B cell (primary cell): ENCODE data around the gene SPAG5. TPM values are rescaled to one million over a fixed set of nuclear protein-coding genes. Genes with fewer than 3 reads are reported as not detected.
A peak's percentile ranks its signal among the peaks of the same experiment; 100 is the strongest.

Experiments used
- ATAC-seq: fragments of 200-7000 bp; cut with Tn5 transposase; one replicate; pipeline ENCODE4 v1.10.0; 2021; ENCODE audit warnings: low read depth, mild to moderate bottlenecking, moderate number of reproducible peaks, moderate library complexity
- CTCF ChIA-PET: fragments of 350-600 bp; sonication (Branson Sonifier 250); formaldehyde crosslinking; loops from one replicate; lab custom pipeline; 2021; ENCODE audit warnings: antibody characterized with exemption, inconsistent platforms; lab: Charles Lee
- POLR2A ChIA-PET: fragments of 350-600 bp; sonication (Branson Sonifier 250); formaldehyde crosslinking; loops from one replicate; lab custom pipeline; 2021; ENCODE audit warnings: antibody characterized with exemption; lab: Charles Lee
- DNase-seq: peaks from one replicate; pipeline ENCODE4 v3.0.0; 2013
- H2AFZ ChIP-seq: 2 replicates; pipeline ENCODE4 v1.6.1; 2012; ENCODE audit warnings: mild to moderate bottlenecking, low read depth, low read length; ENCODE audit not compliant: insufficient read depth, poor library complexity, severe bottlenecking
- H3K27ac ChIP-seq, 2 donors: 1 replicate in 1 of 2; 2 replicates in 1 of 2; pipeline ENCODE4 v1.5.1; 2012 to 2013; ENCODE audit warnings: low read length in 2 of 2, mild to moderate bottlenecking in 2 of 2, moderate library complexity in 1 of 2
- H3K27me3 ChIP-seq, 4 experiments: fragments of 200-600 bp in 1 of 4; sonication (generic) in 1 of 4; replicated peaks in 1 of 4; 1 replicate in 2 of 4; 2 replicates in 2 of 4; pipeline versions ENCODE4 v1.6.1 to v1.7.0; 2013 to 2016; ENCODE audit warnings: low read length in 3 of 4, mild to moderate bottlenecking in 2 of 4, mixed read lengths in 1 of 4, moderate library complexity in 1 of 4; ENCODE audit not compliant: insufficient read depth in 4 of 4, control insufficient read depth in 3 of 4; ENCODE audit errors: control extremely low read depth in 1 of 4
- H3K36me3 ChIP-seq, 2 experiments: replicated peaks in 1 of 2; 1 replicate in 1 of 2; 2 replicates in 1 of 2; pipeline versions ENCODE4 v1.6.1 to v1.7.1; 2013; ENCODE audit warnings: low read length in 1 of 2; ENCODE audit not compliant: insufficient read depth in 2 of 2, control insufficient read depth in 1 of 2; ENCODE audit errors: control extremely low read depth in 1 of 2, extremely low read depth in 1 of 2
- H3K4me1 ChIP-seq, 2 donors: fragments of 200-600 bp in 1 of 2; sonication (generic) in 1 of 2; 1 replicate in 1 of 2; 2 replicates in 1 of 2; pipeline versions ENCODE4 v1.5.1 to v1.6.1; 2013 to 2017; ENCODE audit warnings: low read length in 2 of 2; ENCODE audit not compliant: control insufficient read depth in 2 of 2, insufficient read depth in 2 of 2
- H3K4me2 ChIP-seq: replicated peaks from 2 replicates; pipeline ENCODE3; 2012; ENCODE audit warnings: mild to moderate bottlenecking, low read depth, low read length; ENCODE audit not compliant: poor library complexity, severe bottlenecking
- H3K4me3 ChIP-seq, 5 experiments: fragments of 200-600 bp in 1 of 5; sonication (generic) in 1 of 5; 1 replicate in 3 of 5; 2 replicates in 2 of 5; pipeline versions ENCODE4 v1.5.1 to v1.7.0; 2011 to 2016; ENCODE audit warnings: low read length in 4 of 5, mild to moderate bottlenecking in 4 of 5, low read depth in 2 of 5, control low read depth in 1 of 5, moderate library complexity in 1 of 5; ENCODE audit not compliant: insufficient read depth in 1 of 5; ENCODE audit errors: control extremely low read depth in 1 of 5, extremely low read depth in 1 of 5
- H3K79me2 ChIP-seq: fragments of 200-600 bp; sonication (generic); one replicate; pipeline ENCODE4 v1.6.0; 2016; ENCODE audit warnings: low read length; ENCODE audit not compliant: control insufficient read depth, insufficient read depth
- H3K9ac ChIP-seq: fragments of 200-600 bp; sonication (generic); 2 replicates; pipeline ENCODE4 v1.6.1; 2017; ENCODE audit warnings: mild to moderate bottlenecking, low read length, moderate library complexity
- H3K9me3 ChIP-seq, 3 donors: one replicate each; pipeline versions ENCODE4 v1.6.1 to v1.7.1; 2013; ENCODE audit warnings: low read length in 2 of 3; ENCODE audit not compliant: control insufficient read depth in 2 of 3, insufficient read depth in 1 of 3; ENCODE audit errors: control extremely low read depth in 1 of 3
- H4K20me1 ChIP-seq: 2 replicates; pipeline ENCODE4 v1.6.0; 2012; ENCODE audit warnings: mild to moderate bottlenecking, low read length; ENCODE audit not compliant: insufficient read depth, control insufficient read depth, poor library complexity, severe bottlenecking
- H3K27ac Mint-ChIP-seq: one replicate; pipeline ENCODE4 v1.8.0; 2021; ENCODE audit warnings: mixed read lengths
- H3K27me3 Mint-ChIP-seq: one replicate; pipeline ENCODE4 v1.8.0; 2021; ENCODE audit warnings: mixed read lengths
- H3K4me1 Mint-ChIP-seq: one replicate; pipeline ENCODE4 v1.8.0; 2021; ENCODE audit warnings: mixed read lengths
- H3K4me3 Mint-ChIP-seq: one replicate; pipeline ENCODE4 v1.8.0; 2021; ENCODE audit warnings: mixed read lengths
- H3K9me3 Mint-ChIP-seq: one replicate; pipeline ENCODE4 v1.8.0; 2022; ENCODE audit warnings: mixed read lengths; ENCODE audit not compliant: insufficient read depth
- CTCF ChIP-seq: fragments of 200-600 bp; IDR thresholded peaks from one replicate; pipeline ENCODE4 v1.8.0; 2022; ENCODE audit warnings: antibody characterized with exemption, mild to moderate bottlenecking
- EZH2 ChIP-seq: IDR thresholded peaks from 2 replicates; pipeline ENCODE4 v1.6.1; 2012; ENCODE audit warnings: borderline replicate concordance, low read depth, mild to moderate bottlenecking, moderate library complexity, low read length; ENCODE audit not compliant: insufficient read depth, poor library complexity, severe bottlenecking
- WGBS: methylation state at CpG from one replicate; pipeline ENCODE4 v1.1.5; 2013; ENCODE audit warnings: missing lambda C conversion rate; ENCODE audit not compliant: insufficient coverage; 5-methylcytosine and 5-hydroxymethylcytosine counted together
- intact Hi-C: fragments of 100-400 bp; cut with micrococcal nuclease; formaldehyde crosslinking; loops from one replicate; pipeline ENCODE4 v1.10.0; 2022
- polyA plus RNA-seq: library from polyadenylated mRNA; depleted of rRNA; stranded (reverse); fragments of >200 nt; gene quantifications from 2 replicates; pipeline ENCODE4 v1.2.3, GENCODE V29; 2012
- total RNA-seq, 2 donors: library from RNA; stranded (reverse); fragments of 120-200 nt in 1 of 2; gene quantifications; 1 replicate in 1 of 2; 2 replicates in 1 of 2; pipeline versions ENCODE4 v1.2.3 to v1.2.4, GENCODE V29; 2013 to 2022

SPAG5 gene
- total and polyA plus RNA-seq, 2 donors (not counting 1 experiment from before 2014, with no cell fraction given), result 4.7 to 8.0 TPM

- DNase-seq (peak; percentile 20), ATAC-seq (no peak)
- H3K4me3 Mint-ChIP-seq, result peak overlapping the region; percentile 83
- H3K27ac Mint-ChIP-seq, result peak overlapping the region; percentile 96
- no peaks in the 10 kb centered on the region for H3K27me3 Mint-ChIP-seq
- Histone ChIP-seq H3K79me2 (peaks cover 11% of the 10 kb centered on the region), H2AFZ (peak overlapping the region; percentile 70), H3K36me3 (peaks cover 0 to 28% of the 10 kb centered on the region in 2 experiments), H4K20me1 (peaks cover 7% of the 10 kb centered on the region), H3K4me1 (peaks cover 57 to 69% of the 10 kb centered on the region in 2 donors), H3K9ac (peak overlapping the region; percentile 49), H3K4me3 (peak overlapping the region in 3 of 5 experiments; percentile 10 to 50 (median 44)), H3K27me3 (no peaks in the 10 kb centered on the region), H3K4me2 (peak overlapping the region; percentile 85), H3K9me3 (no peaks in the 10 kb centered on the region), H3K27ac (peak overlapping the region; percentile 91 to 97)
- H3K4me1 Mint-ChIP-seq, result peaks cover 67% of the 10 kb centered on the region
- WGBS, result 93% methylated on average over 9 of the region's 14 CpGs
- intact Hi-C loops, result loop anchor here (1.0 kb wide), 1 partner anchor 52 kb away; the partner anchor contains the start of gene SPAG5
- TF ChIP-seq EZH2 (no peak), CTCF (no peak)
- ChIA-PET POLR2A (interaction anchor here (0.5 to 1.4 kb wide), 6 partner anchors 19 to 348 kb away, joined by 3 to 5 read pairs (median 4); partner anchors contain the start of gene ALDOC), CTCF (interaction anchor here (0.6 to 5.2 kb wide), 11 partner anchors 11 to 100 kb away, joined by 3 to 31 read pairs (median 6); partner anchors contain the start of genes ALDOC and PIGS)
- H3K9me3 Mint-ChIP-seq, result no peaks in the 10 kb centered on the region
Measured at GRCh38 chr17:28547096-28547622, 51.7 kb downstream of the SPAG5 start.

GRCh38 chr17:28545787-28546415, 52.9 kb downstream of the SPAG5 start:
- Mint-ChIP-seq H3K4me1 (peaks cover 57% of the 10 kb centered on the region), H3K9me3 (no peaks in the 10 kb centered on the region), H3K27me3 (no peaks in the 10 kb centered on the region), H3K27ac (peak overlapping the region; percentile 41), H3K4me3 (no peak overlapping the region)
- Histone ChIP-seq H3K9me3 (no peaks in the 10 kb centered on the region), H3K4me2 (no peak overlapping the region), H3K9ac (no peak overlapping the region), H4K20me1 (peaks cover 3% of the 10 kb centered on the region), H3K79me2 (peaks cover 11% of the 10 kb centered on the region), H3K4me1 (peaks cover 47 to 58% of the 10 kb centered on the region in 2 donors), H3K36me3 (peaks cover 0 to 28% of the 10 kb centered on the region in 2 experiments), H3K4me3 (no peak overlapping the region), H3K27me3 (no peaks in the 10 kb centered on the region), H2AFZ (no peak overlapping the region), H3K27ac (no peak overlapping the region)
- ChIA-PET POLR2A (no interaction called here), CTCF (interaction anchor here (4.3 kb wide), 1 partner anchor 66 kb away, joined by 30 read pairs; no protein-coding TSS in a partner anchor)
- DNase-seq, result no peak
- intact Hi-C loops, result no loop called here
- WGBS, result 80% methylated on average over 5 of the region's 6 CpGs
- no peak for ATAC-seq
- TF ChIP-seq CTCF (no peak), EZH2 (no peak)
